Left lung (tissue), 10 donors: ENCODE data around the gene BBX. TPM values are rescaled to one million over a fixed set of nuclear protein-coding genes. Genes with fewer than 3 reads are reported as not detected.

Experiments used
- ATAC-seq: fragments of 200-7000 bp; cut with Tn5 transposase; one replicate; pipeline ENCODE4 v1.9.1; 2020; ENCODE audit warnings: moderate library complexity
- DNase-seq, 4 donors: peaks; one replicate each; pipeline ENCODE4 v3.0.0-alpha.2; 2013 to 2020
- H3K27ac ChIP-seq, 2 donors: fragments of 200-600 bp; sonication (generic) in 1 of 2; one replicate each; pipeline versions ENCODE4 v1.5.0 to v1.8.0; 2020 to 2021
- H3K27me3 ChIP-seq, 2 donors: fragments of 200-600 bp; sonication (generic) in 1 of 2; one replicate each; pipeline versions ENCODE4 v1.5.0 to v1.8.0; 2020 to 2021
- H3K36me3 ChIP-seq, 2 donors: fragments of 200-600 bp; sonication (generic) in 1 of 2; one replicate each; pipeline versions ENCODE4 v1.5.0 to v1.8.0; 2020 to 2021
- H3K4me1 ChIP-seq, 2 donors: fragments of 200-600 bp; one replicate each; pipeline ENCODE4 v1.8.0; 2021
- H3K4me3 ChIP-seq, 2 donors: fragments of 200-600 bp; sonication (generic) in 1 of 2; one replicate each; pipeline versions ENCODE4 v1.5.0 to v1.8.0; 2020 to 2021; ENCODE audit warnings: mild to moderate bottlenecking in 1 of 2
- H3K9me3 ChIP-seq, 2 donors: fragments of 200-600 bp; sonication (generic) in 1 of 2; one replicate each; pipeline versions ENCODE4 v1.5.0 to v1.8.0; 2020 to 2021
- intact Hi-C, 2 donors: fragments of 100-400 bp; cut with DNase I; formaldehyde crosslinking; loops; one replicate each; pipeline versions ENCODE4 v1.11.2 to v1.14.2; 2022
- polyA plus RNA-seq, 6 donors: library from polyadenylated mRNA; unstranded; fragments of 120-200 nt; gene quantifications; one replicate each; pipeline ENCODE4 v1.2.1, GENCODE V29; 2013; ENCODE audit not compliant: insufficient read length in 6 of 6
- total RNA-seq, 2 donors: library from RNA; stranded (reverse); fragmentation: NEBNext Ultra II Directional; extraction: Animal tissue kit (Norgen Biotek cat#: 25700); gene quantifications; one replicate each; pipeline ENCODE4 v1.2.1, GENCODE V29; 2021
- TF ChIP-seq, protein P1 (sequence below), 2 donors: fragments of 200-600 bp; sonication (generic) in 1 of 2; IDR thresholded peaks; one replicate each; pipeline versions ENCODE4 v1.5.0 to v1.8.0; 2021; ENCODE audit warnings: antibody characterized with exemption in 2 of 2
- donor health status: DM: no; HTN: yes; CAD: no.
- donor health status: DM: no; HTN: no; CAD: no.

Gene BBX
- total and polyA plus RNA-seq, 8 donors = 43.0 to 67.1 (median 53.3) TPM

- H3K4me3 ChIP-seq = peak overlapping the region; percentile 20 to 34
- H3K27me3 ChIP-seq = no peaks in the 10 kb centered on the region
- intact Hi-C loops = no loop called here
- H3K27ac ChIP-seq = peak overlapping the region; percentile 69 to 84
- H3K9me3 ChIP-seq = no peaks in the 10 kb centered on the region
- peak; percentile 9 for ATAC-seq
- H3K36me3 ChIP-seq = no peaks in the 10 kb centered on the region
- TF ChIP-seq, protein P1, sequence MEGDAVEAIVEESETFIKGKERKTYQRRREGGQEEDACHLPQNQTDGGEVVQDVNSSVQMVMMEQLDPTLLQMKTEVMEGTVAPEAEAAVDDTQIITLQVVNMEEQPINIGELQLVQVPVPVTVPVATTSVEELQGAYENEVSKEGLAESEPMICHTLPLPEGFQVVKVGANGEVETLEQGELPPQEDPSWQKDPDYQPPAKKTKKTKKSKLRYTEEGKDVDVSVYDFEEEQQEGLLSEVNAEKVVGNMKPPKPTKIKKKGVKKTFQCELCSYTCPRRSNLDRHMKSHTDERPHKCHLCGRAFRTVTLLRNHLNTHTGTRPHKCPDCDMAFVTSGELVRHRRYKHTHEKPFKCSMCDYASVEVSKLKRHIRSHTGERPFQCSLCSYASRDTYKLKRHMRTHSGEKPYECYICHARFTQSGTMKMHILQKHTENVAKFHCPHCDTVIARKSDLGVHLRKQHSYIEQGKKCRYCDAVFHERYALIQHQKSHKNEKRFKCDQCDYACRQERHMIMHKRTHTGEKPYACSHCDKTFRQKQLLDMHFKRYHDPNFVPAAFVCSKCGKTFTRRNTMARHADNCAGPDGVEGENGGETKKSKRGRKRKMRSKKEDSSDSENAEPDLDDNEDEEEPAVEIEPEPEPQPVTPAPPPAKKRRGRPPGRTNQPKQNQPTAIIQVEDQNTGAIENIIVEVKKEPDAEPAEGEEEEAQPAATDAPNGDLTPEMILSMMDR (IDR thresholded peaks at IDR 0.05) = no peak
- H3K4me1 ChIP-seq = peaks cover 16 to 36% of the 10 kb centered on the region in 2 donors
- no peak for DNase-seq
These were observed 77.0 kb downstream of the BBX start for GRCh38 chr3:107599772-107600145.

DNA sequence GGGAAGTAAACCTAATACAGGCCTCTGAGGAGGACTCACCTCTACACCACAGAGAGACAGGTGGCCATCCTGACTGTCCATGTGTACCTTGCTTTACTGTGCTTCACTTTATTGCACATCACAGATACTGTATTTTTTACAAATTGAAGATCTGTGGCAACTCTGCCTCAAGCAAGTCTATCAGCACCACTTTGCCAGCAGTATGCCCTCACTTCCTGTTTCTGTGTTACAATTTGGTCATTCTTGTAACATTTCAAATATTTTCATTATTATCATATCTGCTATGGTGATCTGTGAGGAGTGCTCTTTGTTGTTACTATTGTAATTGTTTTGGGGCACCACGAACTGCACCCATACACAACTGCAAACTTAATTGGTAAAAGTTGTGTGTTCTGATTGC, 78.0 kb downstream of the BBX start:
- intact Hi-C loops = no loop called here
- DNase-seq (no peak), ATAC-seq (no peak)
- TF ChIP-seq, protein P1 (IDR thresholded peaks at IDR 0.05) = no peak
- no peak overlapping the region for H3K27ac ChIP-seq
- peaks cover 16 to 41% of the 10 kb centered on the region in 2 donors for H3K4me1 ChIP-seq
- H3K9me3 ChIP-seq = no peaks in the 10 kb centered on the region
- no peaks in the 10 kb centered on the region for H3K27me3 ChIP-seq
- H3K4me3 ChIP-seq = no peak overlapping the region
- no peaks in the 10 kb centered on the region for H3K36me3 ChIP-seq

GRCh38 chr3:107604057-107604822, 81.5 kb downstream of the BBX start:
- TF ChIP-seq, protein P1 (IDR thresholded peaks at IDR 0.05) = no peak
- DNase-seq (peak in 1 of 4 donors; percentile 28), ATAC-seq (peak; percentile 80)
- Histone ChIP-seq H3K4me3 (no peak overlapping the region), H3K4me1 (peaks cover 8 to 30% of the 10 kb centered on the region in 2 donors), H3K9me3 (no peaks in the 10 kb centered on the region), H3K36me3 (no peaks in the 10 kb centered on the region), H3K27me3 (no peaks in the 10 kb centered on the region), H3K27ac (peak overlapping the region in 1 of 2 donors; percentile 10)
- intact Hi-C loops = no loop called here

GRCh38 chr3:107611775-107612469, 89.2 kb downstream of the BBX start:
- intact Hi-C loops = no loop called here
- TF ChIP-seq, protein P1 (IDR thresholded peaks at IDR 0.05) = no peak

DNA sequence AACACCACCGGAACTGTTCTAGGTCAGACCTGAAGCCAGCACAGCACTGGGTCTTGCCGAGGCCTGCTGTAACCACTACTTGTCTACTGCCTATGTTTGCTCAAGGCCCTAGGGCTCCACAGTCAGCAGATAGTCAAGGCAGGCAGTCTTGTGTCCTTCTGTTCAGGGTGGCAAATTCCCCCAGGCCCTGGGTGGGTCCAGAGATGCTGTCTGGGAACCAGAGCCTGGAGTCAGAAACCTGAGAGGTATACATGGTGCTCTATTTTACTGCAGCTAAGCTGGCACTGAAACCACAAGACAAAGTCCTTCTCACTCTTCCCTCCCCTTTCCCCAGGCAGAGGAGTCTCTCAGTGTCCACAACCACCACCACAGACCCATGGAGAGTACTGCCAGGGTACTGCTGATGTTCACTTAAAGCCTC, 89.9 kb downstream of the BBX start:
- no peaks in the 10 kb centered on the region for H3K4me1 ChIP-seq
- no peaks in the 10 kb centered on the region for H3K27me3 ChIP-seq
- H3K4me3 ChIP-seq = no peak overlapping the region
- DNase-seq = no peak
- peaks cover 0 to 9% of the 10 kb centered on the region in 2 donors for H3K9me3 ChIP-seq
- H3K27ac ChIP-seq = no peak overlapping the region
- TF ChIP-seq, protein P1 (IDR thresholded peaks at IDR 0.05) = no peak
- no peaks in the 10 kb centered on the region for H3K36me3 ChIP-seq
- intact Hi-C loops = no loop called here
- ATAC-seq = no peak

More at GRCh38 chr3:107611775-107612469, 89.2 kb downstream of the BBX start:
- ATAC-seq (no peak), DNase-seq (no peak)
- H3K9me3 ChIP-seq = peaks cover 0 to 9% of the 10 kb centered on the region in 2 donors
- H3K36me3 ChIP-seq = no peaks in the 10 kb centered on the region
- no peaks in the 10 kb centered on the region for H3K27me3 ChIP-seq
- H3K27ac ChIP-seq = no peak overlapping the region
- no peak overlapping the region for H3K4me3 ChIP-seq
- H3K4me1 ChIP-seq = no peaks in the 10 kb centered on the region
